IMR-90 (cell line): ENCODE measurements around the gene CLCA1. TPM values are rescaled to one million over a fixed set of nuclear protein-coding genes. Genes with fewer than 3 reads are reported as not detected.

Experiments
- ATAC-seq: fragments of 200-7000 bp; cut with Tn5 transposase; 2 replicates; pipeline ENCODE4 v1.9.1; 2020; ENCODE audit warnings: low read depth, mild to moderate bottlenecking, moderate library complexity
- BruUV-seq: library from RNA; stranded (reverse); fragments of 400-500 nt; replicated peaks from 2 replicates; lab custom pipeline; 2021; lab: Mats Ljungman, UMichigan
- CTCF ChIA-PET: fragments of 300-600 bp; formaldehyde crosslinking; extraction: SDS; loops from one replicate; lab custom pipeline; 2021; ENCODE audit warnings: antibody characterized with exemption; lab: Yijun Ruan, JAX
- POLR2A ChIA-PET: fragments of 300-600 bp; sonication (Branson Sonifier 250); formaldehyde crosslinking; loops from one replicate; lab custom pipeline; 2022; ENCODE audit warnings: antibody characterized with exemption; ENCODE audit not compliant: unreplicated experiment; lab: Charles Lee
- DNase-seq: peaks from one replicate; pipeline ENCODE4 v3.0.0; 2013
- H2AFZ ChIP-seq: replicated peaks from 2 replicates; pipeline ENCODE3; 2013; ENCODE audit warnings: low read length, mild to moderate bottlenecking; ENCODE audit not compliant: poor library complexity
- H2AK5ac ChIP-seq: 2 replicates; pipeline ENCODE4 v1.6.1; 2013; ENCODE audit warnings: low read depth, low read length, inconsistent platforms
- H2AK9ac ChIP-seq: replicated peaks from 2 replicates; pipeline ENCODE3; 2013; ENCODE audit warnings: mild to moderate bottlenecking, low read depth, low read length, moderate library complexity; ENCODE audit not compliant: poor library complexity
- H2BK120ac ChIP-seq: 2 replicates; pipeline ENCODE4 v1.6.1; 2013; ENCODE audit warnings: low read depth, low read length, inconsistent platforms
- H2BK15ac ChIP-seq: 3 replicates; pipeline ENCODE4 v1.6.1; 2013; ENCODE audit warnings: low read depth, low read length, inconsistent platforms
- H2BK20ac ChIP-seq: 2 replicates; pipeline ENCODE4 v1.6.1; 2013; ENCODE audit warnings: low read depth, mild to moderate bottlenecking, inconsistent platforms, low read length, moderate library complexity
- H2BK5ac ChIP-seq: 2 replicates; pipeline ENCODE4 v1.6.1; 2013; ENCODE audit warnings: mild to moderate bottlenecking, low read depth, low read length, inconsistent platforms; ENCODE audit not compliant: poor library complexity, severe bottlenecking
- H3K14ac ChIP-seq: replicated peaks from 2 replicates; pipeline ENCODE4 v1.6.1; 2013; ENCODE audit warnings: low read depth, low read length, inconsistent platforms
- H3K18ac ChIP-seq: 2 replicates; pipeline ENCODE4 v1.6.1; 2013; ENCODE audit warnings: low read depth, low read length, control low read depth
- H3K23ac ChIP-seq: 2 replicates; pipeline ENCODE4 v1.6.1; 2013; ENCODE audit warnings: low read depth, low read length, inconsistent platforms
- H3K27ac ChIP-seq: 2 replicates; pipeline ENCODE4 v1.5.1; 2013; ENCODE audit warnings: mild to moderate bottlenecking, control low read depth, low read length; ENCODE audit not compliant: insufficient read depth
- H3K27me3 ChIP-seq: 2 replicates; pipeline ENCODE4 v1.6.1; 2013; ENCODE audit warnings: low read length; ENCODE audit not compliant: control insufficient read depth, insufficient read depth
- H3K36me3 ChIP-seq: 2 replicates; pipeline ENCODE4 v1.6.1; 2013; ENCODE audit warnings: low read length, mixed read lengths; ENCODE audit not compliant: control insufficient read depth, insufficient read depth
- H3K4ac ChIP-seq: 2 replicates; pipeline ENCODE4 v1.6.1; 2013; ENCODE audit warnings: low read depth, low read length, inconsistent platforms
- H3K4me1 ChIP-seq: 2 replicates; pipeline ENCODE4 v1.6.1; 2013; ENCODE audit warnings: low read length, mixed read lengths; ENCODE audit not compliant: control insufficient read depth, insufficient read depth
- H3K4me2 ChIP-seq: 2 replicates; pipeline ENCODE4 v1.6.1; 2013; ENCODE audit warnings: low read depth, mild to moderate bottlenecking, control low read depth, low read length, moderate library complexity
- H3K4me3 ChIP-seq: 2 replicates; pipeline ENCODE4 v1.5.1; 2013; ENCODE audit warnings: low read depth, mild to moderate bottlenecking, control low read depth, low read length, moderate library complexity; ENCODE audit not compliant: insufficient read depth
- H3K56ac ChIP-seq: 2 replicates; pipeline ENCODE4 v1.6.1; 2013; ENCODE audit warnings: low read length, inconsistent platforms; ENCODE audit not compliant: insufficient read depth; ENCODE audit errors: extremely low read depth
- H3K79me1 ChIP-seq, 2 experiments: 2 replicates each; pipeline ENCODE4 v1.6.1; 2013; ENCODE audit warnings: low read length in 2 of 2, inconsistent platforms in 1 of 2, low read depth in 1 of 2
- H3K9ac ChIP-seq: 2 replicates; pipeline ENCODE4 v1.6.1; 2013; ENCODE audit warnings: low read depth, low read length, control low read depth
- H3K9me1 ChIP-seq: 2 replicates; pipeline ENCODE4 v1.6.1; 2013; ENCODE audit warnings: low read length, inconsistent platforms; ENCODE audit not compliant: insufficient read depth
- H3K9me3 ChIP-seq: 2 replicates; pipeline ENCODE4 v1.6.1; 2013; ENCODE audit warnings: low read length; ENCODE audit not compliant: control insufficient read depth, insufficient read depth
- H4K20me1 ChIP-seq: 2 replicates; pipeline ENCODE4 v1.6.1; 2013; ENCODE audit warnings: low read length, inconsistent platforms; ENCODE audit not compliant: insufficient read depth
- H4K5ac ChIP-seq: 2 replicates; pipeline ENCODE4 v1.6.1; 2013; ENCODE audit warnings: mild to moderate bottlenecking, low read depth, low read length, control low read depth
- H4K8ac ChIP-seq, 2 experiments: 2 replicates each; pipeline ENCODE4 v1.6.1; 2013; ENCODE audit warnings: low read depth in 2 of 2, low read length in 2 of 2, control low read depth in 1 of 2, inconsistent platforms in 1 of 2
- H4K91ac ChIP-seq: 2 replicates; pipeline ENCODE4 v1.6.1; 2013; ENCODE audit warnings: low read depth, low read length, inconsistent platforms; ENCODE audit not compliant: insufficient read depth
- CEBPB ChIP-seq: IDR thresholded peaks from 2 replicates; pipeline ENCODE4 v1.6.1; 2012; ENCODE audit warnings: low read depth, low read length, improper control_type of control experiment
- CHD1 ChIP-seq: IDR thresholded peaks from 2 replicates; pipeline ENCODE4 v1.6.1; 2012; ENCODE audit warnings: low read depth, low read length, improper control_type of control experiment
- ELK1 ChIP-seq: fragments of 150-350 bp; IDR thresholded peaks from 2 replicates; pipeline ENCODE4 v1.6.1; 2016; ENCODE audit warnings: low read depth, mild to moderate bottlenecking, low read length, moderate library complexity, borderline replicate concordance
- MAFK ChIP-seq: IDR thresholded peaks from 2 replicates; pipeline ENCODE4 v1.6.1; 2012; ENCODE audit warnings: low read depth, low read length, improper control_type of control experiment
- MAZ ChIP-seq: IDR thresholded peaks from 2 replicates; pipeline ENCODE4 v1.6.1; 2012; ENCODE audit warnings: low read depth, mild to moderate bottlenecking, low read length, improper control_type of control experiment, moderate library complexity, borderline replicate concordance
- MXI1 ChIP-seq: IDR thresholded peaks from 2 replicates; pipeline ENCODE4 v1.6.1; 2012; ENCODE audit warnings: low read depth, mild to moderate bottlenecking, low read length, moderate library complexity, borderline replicate concordance
- NFE2L2 ChIP-seq: fragments of 150-350 bp; IDR thresholded peaks from 2 replicates; pipeline ENCODE4 v1.6.1; 2016; ENCODE audit warnings: low read depth, mild to moderate bottlenecking, low read length
- POLR2A ChIP-seq: IDR thresholded peaks from 2 replicates; pipeline ENCODE4 v1.6.1; 2012; ENCODE audit warnings: mild to moderate bottlenecking, low read depth, low read length
- RAD21 ChIP-seq: IDR thresholded peaks from 2 replicates; pipeline ENCODE4 v1.6.1; 2012; ENCODE audit warnings: low read length, improper control_type of control experiment
- SMC3 ChIP-seq: fragments of 150-350 bp; IDR thresholded peaks from 2 replicates; pipeline ENCODE4 v1.6.1; 2016; ENCODE audit warnings: low read depth, mild to moderate bottlenecking, antibody characterized with exemption, low read length, moderate library complexity
- WGBS, 2 experiments: methylation state at CpG; one replicate each; pipeline versions ENCODE4 v1.1.5 to v1.1.7; 2013; ENCODE audit warnings: missing lambda C conversion rate in 2 of 2; ENCODE audit not compliant: insufficient read length in 1 of 2; ENCODE audit errors: extremely low coverage in 2 of 2; 5-methylcytosine and 5-hydroxymethylcytosine counted together
- dilution Hi-C: fragments of 300-500 bp; cut with HindIII; formaldehyde crosslinking; loops from one replicate; pipeline ENCODE4 v1.14.3; 2018; ENCODE audit warnings: low sequenced_read_pairs; ENCODE audit not compliant: unreplicated experiment
- in situ Hi-C: fragments of 300-500 bp; cut with MboI; formaldehyde crosslinking; loops from 3 replicates; pipeline ENCODE4 v1.14.3; 2019; ENCODE audit warnings: low sequenced_read_pairs, inconsistent platforms, mixed read lengths
- intact Hi-C: fragments of 100-400 bp; cut with micrococcal nuclease; formaldehyde crosslinking; loops from 2 replicates; pipeline ENCODE4 v1.10.0; 2022
- polyA plus RNA-seq, 3 experiments: library from polyadenylated mRNA; depleted of rRNA; stranded (reverse); fragments of >200 nt; gene quantifications; 2 replicates each; pipeline ENCODE4 v1.2.3, GENCODE V29; 2012; ENCODE audit warnings: low replicate concordance in 1 of 3
- total RNA-seq: library from RNA; depleted of rRNA; stranded (reverse); fragments of >200 nt; gene quantifications from 2 replicates; pipeline ENCODE4 v1.2.3, GENCODE V29; 2012

CLCA1 gene
- total and polyA plus RNA-seq, 2 of the 4 experiments (the other 2 are of a cell fraction), result not detected

- ATAC-seq, result no peak
These were observed 19.6 kb upstream of the CLCA1 start for GRCh38 chr1:86449103-86449502.

More at GRCh38 chr1:86449103-86449502, 19.6 kb upstream of the CLCA1 start:
- H3K14ac ChIP-seq, result no peak overlapping the region
- H2BK20ac ChIP-seq, result no peak overlapping the region
- no peak overlapping the region for H3K9ac ChIP-seq
- CTCF ChIA-PET, result no interaction called here
- H3K4me2 ChIP-seq, result no peak overlapping the region
- H4K20me1 ChIP-seq, result no peaks in the 10 kb centered on the region
- H3K79me1 ChIP-seq, result no peaks in the 10 kb centered on the region
- no peak overlapping the region for H3K4ac ChIP-seq
- H3K23ac ChIP-seq, result no peak overlapping the region
- H3K18ac ChIP-seq, result no peak overlapping the region
- H2AK5ac ChIP-seq, result no peak overlapping the region
- no peaks in the 10 kb centered on the region for H3K36me3 ChIP-seq
- no peak overlapping the region for H2BK120ac ChIP-seq
- no peaks in the 10 kb centered on the region for H3K9me3 ChIP-seq
- H2BK5ac ChIP-seq, result no peak overlapping the region
- H4K91ac ChIP-seq, result no peak overlapping the region
- H4K5ac ChIP-seq, result no peak overlapping the region
- no CpG with 5 or more reads among the region's 1 CpG for WGBS, 2 experiments
- in situ Hi-C loops (no loop called here), intact Hi-C loops (no loop called here), dilution Hi-C loops (no loop called here)
- H3K27me3 ChIP-seq, result no peaks in the 10 kb centered on the region; the same call in 1 of the 2 replicates
- H2AK9ac ChIP-seq, result no peak overlapping the region
- no peaks in the 10 kb centered on the region for H3K4me1 ChIP-seq
- H3K4me3 ChIP-seq, result no peak overlapping the region
- POLR2A ChIA-PET, result no interaction called here
- no peak for TF ChIP-seq SMC3
- TF ChIP-seq CEBPB, result no peak
- no peak for TF ChIP-seq RAD21
- TF ChIP-seq MAFK, result no peak
- no peak for TF ChIP-seq ELK1
- no peak for TF ChIP-seq NFE2L2
- no peak for TF ChIP-seq MAZ
- TF ChIP-seq MXI1, result no peak
- no peak for TF ChIP-seq POLR2A
- TF ChIP-seq CHD1, result no peak
- H3K56ac ChIP-seq, result no peak overlapping the region
- H4K8ac ChIP-seq, result no peak overlapping the region
- DNase-seq, result no peak
- no peak overlapping the region for H3K27ac ChIP-seq
- no peak overlapping the region for H2AFZ ChIP-seq
- H3K9me1 ChIP-seq, result no peaks in the 10 kb centered on the region
- no peak overlapping the region for H2BK15ac ChIP-seq
- no TSS peak for BruUV-seq
